Endothelial cell of coronary artery (primary cell): ENCODE measurements around the gene OXGR1. TPM values are rescaled to one million over a fixed set of nuclear protein-coding genes. Genes with fewer than 3 reads are reported as not detected.

Source experiments
- total RNA-seq: library from RNA; depleted of rRNA; stranded (reverse); fragments of >200 nt; gene quantifications from 2 replicates; pipeline ENCODE4 v1.2.3, GENCODE V29; 2014

Gene OXGR1
- not detected in 2 replicates for total RNA-seq

DNA sequence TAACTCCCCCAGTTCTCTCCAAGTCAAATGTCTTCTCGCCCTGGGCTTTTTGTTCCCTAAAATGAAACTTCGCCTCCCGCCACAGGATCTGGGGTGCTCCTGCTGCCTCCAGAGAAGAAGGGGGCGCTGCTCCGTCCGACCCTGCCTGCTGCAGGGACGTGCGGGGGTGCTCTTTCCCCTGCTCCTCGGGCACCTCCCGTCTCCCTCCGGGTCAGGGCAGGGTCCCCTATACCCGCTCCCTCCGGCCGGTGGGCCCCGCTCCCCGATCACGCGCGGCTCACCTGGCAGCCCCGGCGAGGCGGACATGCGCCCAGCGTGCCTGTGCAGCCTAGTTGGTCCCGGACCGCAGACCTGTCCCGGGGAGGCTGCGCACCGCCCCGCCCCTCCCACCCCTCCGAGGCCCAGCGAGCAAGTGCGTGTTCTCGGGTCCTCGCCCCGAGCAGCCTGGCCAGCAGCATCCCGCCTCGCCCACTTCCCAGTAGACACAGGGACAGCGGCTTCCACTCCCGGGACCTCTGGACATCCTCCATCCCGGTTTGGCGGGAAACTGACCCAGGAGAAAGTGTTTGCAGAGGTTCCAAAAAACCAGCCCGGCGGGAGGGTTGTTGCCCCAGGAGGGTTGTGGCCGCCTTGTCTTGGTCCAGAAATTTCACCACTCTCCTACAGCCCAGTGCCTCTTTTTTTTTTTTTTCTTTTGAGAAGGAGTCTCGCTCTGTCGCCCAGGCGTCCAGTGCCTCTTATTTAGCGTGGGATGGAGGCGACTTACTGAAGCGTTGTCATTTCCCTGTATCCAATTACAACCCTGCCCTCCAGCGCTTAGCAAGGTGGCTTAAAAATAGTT is at the start of gene OXGR1:
Gene OXGR1 (minus strand): TSS at position 460 of the 841 bp plus-strand sequence. CDS start 6,717 bp downstream, outside the sequence.

Other genes with a start within 250 kb of the OXGR1 start
- gene MBNL2, start 227.9 kb upstream of the OXGR1 start, total RNA-seq, result 44.8 and 52.4 TPM in 2 replicates